ENCODE results near the gene CD1D.
"Not testable (repeated sequence)": the region's sequence is repeated elsewhere in the genome, so short reads cannot be mapped to it uniquely, and the experiment has no call there.

The CD1D gene

GRCh38 chr1:158176849-158177699 is 3.6 kb upstream of the CD1D start:
- DNase-seq, result not testable (repeated sequence)

GRCh38 chr1:158177700-158178450 is 2.8 kb upstream of the CD1D start:
- peak; percentile 88 for DNase-seq

GRCh38 chr1:158179301-158180041 is 1.2 kb upstream of the CD1D start:
- no peak for DNase-seq

- no peak for DNase-seq
These were observed 855 bp downstream of the CD1D start for GRCh38 chr1:158181577-158181922.

- DNase-seq, result no peak
These were observed 5.1 kb downstream of the CD1D start for GRCh38 chr1:158185770-158186169.

GRCh38 chr1:158186180-158186579 is 5.5 kb downstream of the CD1D start:
- no peak for DNase-seq

GRCh38 chr1:158188611-158189010 is 7.9 kb downstream of the CD1D start:
- no peak for DNase-seq

GRCh38 chr1:158189624-158190023 is 8.9 kb downstream of the CD1D start:
- no peak for DNase-seq

- DNase-seq, result no peak
These were observed 10.6 kb downstream of the CD1D start for GRCh38 chr1:158191299-158191698.

- no peak for DNase-seq
These were observed 15.8 kb downstream of the CD1D start for GRCh38 chr1:158196461-158196860.

GRCh38 chr1:158199849-158200248 is 19.2 kb downstream of the CD1D start:
- DNase-seq, result no peak

- no peak for DNase-seq
These were observed 19.8 kb downstream of the CD1D start for GRCh38 chr1:158200527-158200926.

- peak; percentile 85 for DNase-seq
These were observed 23.2 kb downstream of the CD1D start for GRCh38 chr1:158203693-158204457.

- DNase-seq, result no peak
These were observed 23.7 kb downstream of the CD1D start for GRCh38 chr1:158204458-158204827.

GRCh38 chr1:158208586-158209116 is 28.0 kb downstream of the CD1D start:
- no peak for DNase-seq

- DNase-seq, result no peak
These were observed 31.6 kb downstream of the CD1D start for GRCh38 chr1:158212320-158212719.

- DNase-seq, result not testable (repeated sequence)
These were observed 42.8 kb downstream of the CD1D start for GRCh38 chr1:158223445-158223844.

- no peak for DNase-seq
These were observed 47.4 kb downstream of the CD1D start for GRCh38 chr1:158227904-158228623.
